HG03432 (cell line): ENCODE data around the gene PUDP.
"Not testable (repeated sequence)": the region's sequence is repeated elsewhere in the genome, so short reads cannot be mapped to it uniquely, and the experiment has no call there.

ENCODE experiments used
- ATAC-seq: cut with Tn5 transposase; IDR thresholded peaks from one replicate; pipeline ENCODE4 v1.9.1; 2021; ENCODE audit warnings: mild to moderate bottlenecking, moderate library complexity; ENCODE audit not compliant: unreplicated experiment

The PUDP gene

DNA sequence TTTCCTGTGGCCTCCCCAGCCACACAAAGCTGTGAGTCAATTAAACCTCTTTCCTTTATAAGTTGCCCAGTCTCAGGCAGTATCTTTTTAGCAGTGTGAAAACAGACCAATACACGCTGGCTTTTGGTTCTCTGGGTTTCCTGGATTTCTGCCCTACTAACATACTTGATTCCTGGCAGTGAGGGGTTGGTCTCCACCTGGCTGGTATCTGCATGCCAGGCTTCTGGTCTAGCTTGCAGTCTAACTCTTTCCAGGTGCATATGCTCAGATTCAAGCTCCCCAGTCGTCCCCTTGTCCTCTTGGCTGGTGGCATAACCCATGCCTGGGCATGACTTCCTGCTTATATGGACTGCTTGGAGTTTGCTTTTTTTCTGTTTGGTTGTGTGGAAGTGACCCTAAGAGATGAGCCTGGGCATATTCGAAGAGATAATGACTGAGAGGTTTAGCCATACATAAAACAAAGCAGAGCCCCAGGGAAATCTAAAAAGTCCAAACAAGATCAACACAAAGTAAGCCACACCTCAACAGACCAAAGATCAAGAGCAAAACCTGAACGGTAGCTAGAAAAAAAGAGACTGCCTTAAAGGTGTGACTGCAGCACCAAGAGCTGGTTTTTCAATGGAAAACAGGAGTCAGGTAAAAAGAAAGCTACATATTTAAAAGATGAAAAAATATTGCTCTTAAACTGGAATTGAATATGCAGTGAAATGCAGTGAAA, 102.6 kb downstream of the PUDP start:
- ATAC-seq, result no peak

DNA sequence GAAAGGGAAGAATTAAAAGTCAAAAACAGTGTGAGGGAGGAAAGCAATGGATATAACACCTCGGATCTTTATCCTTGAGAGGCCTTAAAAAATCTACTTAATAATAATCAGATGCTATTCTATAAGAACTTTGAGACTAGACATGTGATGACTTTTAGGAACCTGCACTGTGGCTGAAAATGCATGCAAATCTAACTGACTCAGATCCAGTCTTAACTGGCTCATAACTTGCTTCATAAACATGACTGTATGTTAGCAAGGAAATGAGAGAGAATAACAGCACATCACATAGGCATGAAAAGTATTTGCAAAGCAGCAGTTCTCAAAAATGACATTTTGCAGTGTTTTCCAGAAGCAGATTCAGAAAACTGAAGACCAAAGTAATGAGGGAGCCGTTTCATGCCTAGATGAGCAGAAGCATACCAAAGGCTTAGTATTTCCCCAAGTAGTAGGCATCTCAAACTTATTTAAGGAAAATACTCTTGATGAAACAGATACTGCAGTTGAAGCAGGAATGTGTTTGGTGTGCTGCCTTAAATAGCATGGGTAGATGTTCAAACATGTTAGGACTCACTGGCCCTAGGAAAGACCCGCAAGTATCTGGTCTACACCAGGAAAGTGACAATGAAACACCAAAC, 104.0 kb downstream of the PUDP start:
- ATAC-seq, result not testable (repeated sequence)

DNA sequence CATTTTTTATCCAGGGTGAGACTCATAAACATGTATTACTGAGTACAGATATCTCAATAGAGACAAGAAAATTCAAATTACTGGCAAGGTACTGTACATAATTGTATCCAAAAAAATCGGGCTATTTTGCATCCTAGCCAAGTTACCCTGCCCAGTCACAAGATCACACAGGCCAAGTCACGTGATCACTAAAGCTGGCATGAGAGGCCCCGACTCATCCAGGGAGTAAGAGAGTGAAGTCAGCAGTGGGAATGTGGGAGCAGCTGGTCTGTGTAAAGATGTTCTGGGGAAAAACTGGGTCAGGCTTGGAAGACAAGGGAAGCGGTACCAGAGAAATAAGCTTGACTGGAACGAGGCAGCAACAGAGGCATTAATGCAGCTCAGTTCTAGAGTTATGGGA, 119.7 kb downstream of the PUDP start:
- no peak for ATAC-seq

DNA sequence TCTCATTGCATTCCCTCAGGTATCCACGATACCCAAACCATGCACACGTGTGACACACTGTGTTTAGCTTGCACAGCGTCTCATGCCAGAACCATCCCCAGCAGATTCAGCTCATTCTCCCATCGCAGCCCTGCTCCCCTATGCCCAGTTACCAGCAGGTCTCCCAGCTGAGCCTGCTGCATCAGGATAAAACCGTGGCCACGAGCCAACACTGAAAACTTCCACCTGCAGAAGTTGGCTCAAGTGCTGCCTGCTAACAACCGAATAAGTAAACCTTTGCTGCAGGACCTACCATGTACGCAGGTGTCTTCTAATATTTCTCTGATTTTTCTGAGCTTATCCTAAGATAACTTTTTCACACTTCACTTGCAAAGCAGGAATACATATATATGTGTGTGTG, 120.9 kb downstream of the PUDP start:
- ATAC-seq, result no peak

DNA sequence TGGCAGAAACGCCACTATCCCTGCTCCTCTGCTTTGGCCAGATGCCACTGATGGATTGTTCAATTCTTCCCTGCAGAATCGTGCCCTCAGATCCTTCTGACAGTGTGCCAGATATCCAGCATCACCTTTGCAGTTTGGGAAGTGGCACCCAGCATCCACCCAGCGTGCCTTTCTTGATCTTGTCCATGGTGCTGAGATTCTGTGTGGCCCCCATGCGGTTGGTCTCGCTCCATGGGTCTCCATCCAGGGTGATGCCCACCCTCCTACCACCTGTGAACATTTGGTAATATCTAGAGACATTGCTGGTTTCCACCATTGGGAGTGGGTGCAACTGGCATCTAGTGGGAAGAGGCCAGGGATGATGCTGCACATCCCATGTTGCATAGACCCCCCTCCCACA, 121.6 kb downstream of the PUDP start:
- not testable (repeated sequence) for ATAC-seq

DNA sequence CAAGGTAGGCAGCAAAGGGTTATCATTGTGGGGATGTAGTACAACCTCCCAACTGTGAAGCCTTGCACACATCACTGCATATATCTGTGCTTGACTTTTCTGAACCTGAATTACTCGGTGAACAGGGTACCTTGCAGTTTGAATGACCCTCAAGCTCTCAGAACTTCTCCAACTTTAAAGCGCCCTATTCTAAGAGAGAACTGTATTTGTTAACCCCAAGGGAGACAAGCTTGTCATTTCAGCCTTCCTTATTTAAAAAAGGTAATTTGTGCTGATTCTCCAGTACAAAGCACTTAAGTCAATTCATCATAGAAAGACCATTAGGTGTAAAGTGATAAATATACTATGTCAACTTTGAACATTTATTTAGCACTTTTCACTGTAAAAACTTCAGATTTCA, 122.5 kb downstream of the PUDP start:
- ATAC-seq, result no peak

DNA sequence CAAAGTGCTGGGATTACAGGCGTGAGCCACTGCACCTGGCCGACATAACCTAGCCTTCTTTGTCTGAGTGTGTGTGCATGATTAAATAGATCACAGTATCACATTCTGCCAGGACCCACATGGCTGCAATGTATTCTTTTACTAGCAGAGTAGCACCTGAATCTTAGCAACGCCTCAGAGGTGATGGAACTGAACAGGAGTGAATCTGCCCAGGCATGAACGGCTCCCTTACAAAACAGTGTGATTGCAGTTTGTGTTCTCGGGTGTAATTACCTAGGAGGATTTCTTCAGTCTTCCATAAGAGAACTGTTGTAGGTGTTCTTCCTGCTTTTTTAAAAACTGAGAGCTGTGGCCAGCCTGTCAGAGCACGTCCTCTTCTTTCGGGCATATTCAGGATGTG, 123.1 kb downstream of the PUDP start:
- no peak for ATAC-seq

DNA sequence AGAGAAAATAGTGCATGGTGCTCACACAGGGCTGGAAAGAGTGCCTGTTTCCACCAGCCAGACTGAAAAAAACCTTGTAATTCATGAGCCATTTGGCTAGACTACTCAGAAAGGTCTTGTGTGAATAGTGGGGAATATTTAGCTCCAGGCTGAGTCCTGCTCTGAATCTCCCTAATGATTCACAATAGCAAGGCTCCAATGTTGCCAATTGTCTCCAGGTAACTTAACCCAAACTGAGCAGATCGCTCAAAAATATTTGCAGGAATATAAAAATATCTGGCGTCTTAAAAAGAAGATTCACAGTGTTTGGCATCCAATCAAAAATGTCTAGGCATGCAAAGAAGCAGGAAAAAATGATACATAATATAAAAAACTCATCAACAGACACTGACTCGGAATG, 125.0 kb downstream of the PUDP start:
- not testable (repeated sequence) for ATAC-seq

DNA sequence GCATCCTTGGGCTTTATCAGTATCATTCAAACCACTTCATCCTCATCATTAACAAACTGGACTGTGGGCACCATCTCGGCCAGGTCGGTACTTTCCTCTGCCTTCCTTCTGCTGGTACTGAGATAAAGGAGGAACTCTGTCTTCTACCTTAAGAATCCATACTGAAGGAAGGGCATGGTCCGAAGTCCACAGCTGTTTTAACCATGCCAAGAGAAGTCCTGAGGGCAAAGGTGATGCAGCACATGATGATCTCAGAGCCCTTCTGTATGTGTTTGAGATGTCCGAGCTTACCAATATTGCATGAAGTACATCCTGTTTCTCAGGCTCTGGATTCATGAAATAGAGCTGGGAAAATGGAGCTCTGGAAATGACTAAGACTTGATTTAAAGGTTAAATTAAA, 126.0 kb downstream of the PUDP start:
- ATAC-seq, result no peak

DNA sequence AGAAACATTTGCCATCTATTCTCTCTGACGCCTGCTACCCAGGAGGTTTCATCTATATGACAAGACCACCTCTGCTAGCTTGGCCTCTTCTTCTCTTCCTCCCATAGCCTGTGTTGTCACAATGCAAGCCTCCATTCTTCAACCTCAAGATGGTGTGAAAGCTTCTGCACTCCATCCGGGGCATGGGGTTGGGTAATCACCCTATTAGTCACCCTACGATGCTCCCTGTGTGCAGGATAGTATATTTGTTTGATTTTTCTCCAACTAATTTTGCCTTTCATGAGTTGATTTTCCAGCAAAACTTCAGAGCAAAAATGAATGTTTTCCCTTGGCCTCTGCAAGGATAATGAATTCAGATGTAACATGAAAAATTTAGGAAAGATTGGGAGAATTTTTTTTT, 128.4 kb downstream of the PUDP start:
- ATAC-seq, result no peak

DNA sequence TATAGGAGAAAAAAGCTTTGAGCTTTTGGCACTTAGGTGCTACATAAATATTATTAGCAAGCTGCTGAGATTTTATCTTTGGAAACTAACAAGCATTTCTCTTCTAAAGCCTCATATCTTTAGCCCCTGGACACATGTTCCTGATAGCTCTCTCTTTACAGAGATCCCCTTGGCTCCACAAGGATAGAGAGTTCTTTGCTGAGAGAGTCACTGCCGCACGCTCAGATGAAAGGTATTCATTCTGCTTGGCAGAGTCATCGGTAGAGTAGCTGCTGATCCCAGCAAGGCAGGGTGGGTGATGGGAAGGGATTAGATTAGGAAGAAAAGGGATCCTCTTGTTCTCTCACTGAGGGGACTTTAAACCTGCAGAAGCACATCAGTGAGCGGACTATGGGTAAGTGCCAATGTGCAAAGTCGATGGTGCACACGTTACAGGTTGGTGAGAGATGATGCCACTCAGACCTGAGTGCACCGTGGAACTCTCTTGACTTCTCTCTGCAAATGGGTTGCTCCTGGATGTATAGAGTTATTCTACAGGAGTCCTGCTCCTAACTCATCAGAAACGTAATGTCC, 135.6 kb downstream of the PUDP start:
- not testable (repeated sequence) for ATAC-seq

DNA sequence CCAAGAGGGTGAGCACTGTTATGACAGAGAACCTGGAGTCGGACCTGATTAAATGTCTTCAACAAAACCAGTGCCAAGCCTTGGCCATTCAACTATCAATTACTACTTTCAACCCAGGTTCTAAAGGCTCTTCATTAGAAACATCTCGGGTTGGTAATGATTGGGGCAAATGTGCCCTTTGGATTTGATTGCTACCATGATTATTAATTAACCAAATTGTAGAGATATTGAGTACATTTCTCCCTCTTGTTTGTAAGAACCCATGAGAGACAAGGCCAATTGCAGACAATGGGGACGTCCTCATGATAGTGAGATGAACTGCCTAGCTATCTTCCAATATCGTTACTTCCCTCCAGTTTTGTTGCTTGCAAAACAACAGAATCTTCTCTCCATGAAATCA, 137.1 kb downstream of the PUDP start:
- ATAC-seq, result not testable (repeated sequence)

DNA sequence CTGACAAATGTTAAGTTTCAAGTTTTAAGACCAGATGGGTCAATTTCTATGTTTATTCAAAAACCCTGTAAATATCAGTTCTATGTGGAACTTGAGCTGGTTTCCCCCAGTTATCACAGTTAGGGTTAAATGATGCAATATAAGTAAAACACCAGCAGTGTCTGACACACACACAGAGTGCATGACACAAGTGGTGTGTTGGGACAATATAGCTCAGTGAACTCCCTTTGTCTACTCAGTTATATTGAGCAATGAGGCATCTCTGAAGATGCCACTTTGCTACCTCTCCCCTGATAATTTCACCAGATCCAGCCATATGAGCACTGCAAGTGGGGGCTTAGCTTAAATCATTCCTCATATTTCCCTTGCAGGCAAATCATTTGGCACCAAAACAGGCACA, 140.6 kb downstream of the PUDP start:
- not testable (repeated sequence) for ATAC-seq
